ENCODE results near the gene SLC39A11. TPM values are rescaled to one million over a fixed set of nuclear protein-coding genes. Genes with fewer than 3 reads are reported as not detected.

Gene SLC39A11
- total RNA-seq, 1 donor from 2014 or later, result 34.8 TPM

GRCh38 chr17:72974605-72975232, 117.8 kb downstream of the SLC39A11 start:
- no peak for TF ChIP-seq CTCF (IDR thresholded peaks at IDR 0.05)
- Mint-ChIP-seq H3K36me3 (ENCODE audit: low read depth) (no peaks in the 10 kb centered on the region), H3K27ac (no peak overlapping the region), H3K4me3 (no peak overlapping the region), H3K9me3 (no peaks in the 10 kb centered on the region), H3K4me1 (peaks cover 36% of the 10 kb centered on the region), H3K27me3 (no peaks in the 10 kb centered on the region)
- ChIA-PET CTCF (interaction anchor here (1.1 kb wide), 1 partner anchor 12 kb away, joined by 3 read pairs; no protein-coding TSS in a partner anchor), POLR2A (no interaction called here)
- ATAC-seq (ENCODE audit: low read depth), result no peak
- no peak for DNase-seq
- intact Hi-C loops (cut with micrococcal nuclease), result no loop called here

- Mint-ChIP-seq H3K4me3 (no peak overlapping the region), H3K36me3 (ENCODE audit: low read depth) (no peaks in the 10 kb centered on the region), H3K4me1 (peaks cover 27% of the 10 kb centered on the region), H3K27me3 (no peaks in the 10 kb centered on the region), H3K9me3 (no peaks in the 10 kb centered on the region), H3K27ac (no peak overlapping the region)
- ATAC-seq (ENCODE audit: low read depth), result no peak
- intact Hi-C loops (cut with micrococcal nuclease), result no loop called here
- CTCF ChIA-PET, result no interaction called here
- no peak for TF ChIP-seq CTCF (IDR thresholded peaks at IDR 0.05)
- no peak for DNase-seq
- POLR2A ChIA-PET, result no interaction called here
Measured at GRCh38 chr17:72972263-72972951, 120.1 kb downstream of the SLC39A11 start.

- Mint-ChIP-seq H3K27ac (no peak overlapping the region), H3K9me3 (no peaks in the 10 kb centered on the region), H3K36me3 (ENCODE audit: low read depth) (no peaks in the 10 kb centered on the region), H3K4me1 (peaks cover 19% of the 10 kb centered on the region), H3K4me3 (peak overlapping the region; percentile 1), H3K27me3 (no peaks in the 10 kb centered on the region)
- ChIA-PET POLR2A (no interaction called here), CTCF (no interaction called here)
- DNase-seq (no peak), ATAC-seq (ENCODE audit: low read depth) (no peak)
- intact Hi-C loops (cut with micrococcal nuclease), result no loop called here
- TF ChIP-seq CTCF (IDR thresholded peaks at IDR 0.05), result no peak
Measured at GRCh38 chr17:72971226-72971880, 121.1 kb downstream of the SLC39A11 start.

- H3K4me1 Mint-ChIP-seq, result peaks cover 16% of the 10 kb centered on the region
- intact Hi-C loops (cut with micrococcal nuclease), result no loop called here
- DNase-seq (no peak), ATAC-seq (ENCODE audit: low read depth) (no peak)
- H3K9me3 Mint-ChIP-seq, result no peaks in the 10 kb centered on the region
- POLR2A ChIA-PET, result no interaction called here
- H3K27ac Mint-ChIP-seq, result no peak overlapping the region
- CTCF ChIA-PET, result no interaction called here
- H3K36me3 Mint-ChIP-seq (ENCODE audit: low read depth), result no peaks in the 10 kb centered on the region
- TF ChIP-seq CTCF (IDR thresholded peaks at IDR 0.05), result no peak
- peak overlapping the region; percentile 1 for H3K4me3 Mint-ChIP-seq
- no peaks in the 10 kb centered on the region for H3K27me3 Mint-ChIP-seq
Measured at GRCh38 chr17:72970797-72971196, 121.7 kb downstream of the SLC39A11 start.

GRCh38 chr17:72970246-72970645, 122.2 kb downstream of the SLC39A11 start:
- intact Hi-C loops (cut with micrococcal nuclease), result no loop called here
- H3K27me3 Mint-ChIP-seq, result no peaks in the 10 kb centered on the region
- H3K4me3 Mint-ChIP-seq, result no peak overlapping the region
- H3K4me1 Mint-ChIP-seq, result peaks cover 16% of the 10 kb centered on the region
- no peaks in the 10 kb centered on the region for H3K9me3 Mint-ChIP-seq
- TF ChIP-seq CTCF (IDR thresholded peaks at IDR 0.05), result no peak
- ATAC-seq (ENCODE audit: low read depth), result no peak
- POLR2A ChIA-PET, result no interaction called here
- H3K27ac Mint-ChIP-seq, result no peak overlapping the region
- no peak for DNase-seq
- CTCF ChIA-PET, result no interaction called here
- H3K36me3 Mint-ChIP-seq (ENCODE audit: low read depth), result no peaks in the 10 kb centered on the region
